Measurements from ENCODE around the gene LRRC27.

DNA sequence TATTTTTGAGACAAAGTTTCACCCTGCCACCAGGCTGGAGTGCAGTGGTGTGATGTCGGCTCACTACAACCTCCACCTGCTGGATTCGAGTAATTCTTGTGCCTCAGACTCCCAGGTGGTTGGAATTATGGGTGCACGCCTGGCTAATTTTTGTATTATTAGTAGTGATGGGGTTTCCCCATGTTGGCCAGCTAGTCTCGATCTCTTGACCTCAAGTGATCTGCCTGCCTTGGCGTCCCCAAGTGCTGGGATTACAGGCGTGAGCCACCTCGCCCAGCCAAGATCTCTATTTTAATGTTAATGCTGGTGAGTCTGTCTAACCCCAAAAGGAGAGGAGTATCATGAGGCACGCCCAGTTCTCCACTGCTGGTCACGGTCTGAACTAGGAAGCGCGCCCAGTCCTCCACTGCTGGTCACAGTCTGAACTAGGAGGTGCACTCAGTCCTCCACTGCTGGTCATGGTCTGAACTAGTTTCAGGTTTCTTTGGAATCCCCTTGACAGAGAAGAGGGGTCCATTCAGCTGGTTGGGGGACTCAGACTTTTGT, 5.6 kb upstream of the LRRC27 start:
- TF ChIP-seq, protein P1, sequence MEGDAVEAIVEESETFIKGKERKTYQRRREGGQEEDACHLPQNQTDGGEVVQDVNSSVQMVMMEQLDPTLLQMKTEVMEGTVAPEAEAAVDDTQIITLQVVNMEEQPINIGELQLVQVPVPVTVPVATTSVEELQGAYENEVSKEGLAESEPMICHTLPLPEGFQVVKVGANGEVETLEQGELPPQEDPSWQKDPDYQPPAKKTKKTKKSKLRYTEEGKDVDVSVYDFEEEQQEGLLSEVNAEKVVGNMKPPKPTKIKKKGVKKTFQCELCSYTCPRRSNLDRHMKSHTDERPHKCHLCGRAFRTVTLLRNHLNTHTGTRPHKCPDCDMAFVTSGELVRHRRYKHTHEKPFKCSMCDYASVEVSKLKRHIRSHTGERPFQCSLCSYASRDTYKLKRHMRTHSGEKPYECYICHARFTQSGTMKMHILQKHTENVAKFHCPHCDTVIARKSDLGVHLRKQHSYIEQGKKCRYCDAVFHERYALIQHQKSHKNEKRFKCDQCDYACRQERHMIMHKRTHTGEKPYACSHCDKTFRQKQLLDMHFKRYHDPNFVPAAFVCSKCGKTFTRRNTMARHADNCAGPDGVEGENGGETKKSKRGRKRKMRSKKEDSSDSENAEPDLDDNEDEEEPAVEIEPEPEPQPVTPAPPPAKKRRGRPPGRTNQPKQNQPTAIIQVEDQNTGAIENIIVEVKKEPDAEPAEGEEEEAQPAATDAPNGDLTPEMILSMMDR (IDR thresholded peaks at IDR 0.05), result no peak
- TF ChIP-seq POLR2A (IDR thresholded peaks at IDR 0.05), result no peak

Measured in esophagus squamous epithelium (tissue), 4 donors.